Body of pancreas (tissue), 4 donors: ENCODE data around the gene TC2N. TPM values are rescaled to one million over a fixed set of nuclear protein-coding genes. Genes with fewer than 3 reads are reported as not detected.

ENCODE experiments used
- ATAC-seq: fragments of 150-250 bp; one replicate; pipeline ENCODE4 v1.9.1; 2016
- DNase-seq, 4 donors: peaks; one replicate each; pipeline ENCODE4 v3.0.0-alpha.2; 2019
- H3K27ac ChIP-seq, 4 donors: fragments of 200-600 bp; sonication (generic); 1 replicate in 3 of 4; 2 replicates in 1 of 4; pipeline versions ENCODE4 v1.5.1 to v1.6.1; 2016 to 2019; ENCODE audit warnings: mild to moderate bottlenecking in 1 of 4, mixed read lengths in 1 of 4, moderate library complexity in 1 of 4
- H3K27me3 ChIP-seq, 2 donors: fragments of 200-600 bp; sonication (generic); one replicate each; pipeline ENCODE4 v1.6.0; 2016; ENCODE audit warnings: mild to moderate bottlenecking in 1 of 2
- H3K36me3 ChIP-seq, 2 donors: fragments of 200-600 bp; sonication (generic); replicated peaks in 1 of 2; 2 replicates each; pipeline ENCODE4 v1.5.1; 2016; ENCODE audit warnings: low read depth in 2 of 2; ENCODE audit not compliant: insufficient read depth in 1 of 2
- H3K4me1 ChIP-seq: fragments of 200-600 bp; sonication (generic); one replicate; pipeline ENCODE4 v1.6.0; 2016
- H3K4me3 ChIP-seq, 2 donors: fragments of 200-600 bp; sonication (generic); 1 replicate in 1 of 2; 2 replicates in 1 of 2; pipeline ENCODE4 v1.5.1; 2016 to 2019
- H3K9me3 ChIP-seq, 3 donors: fragments of 200-600 bp; sonication (generic); 1 replicate in 2 of 3; 2 replicates in 1 of 3; pipeline ENCODE4 v1.5.1; 2016
- CTCF ChIP-seq, 7 experiments: fragments of 450-650 bp in 4 of 7; fragments of 200-600 bp in 3 of 7; sonication (generic) in 3 of 7; IDR thresholded peaks; one replicate each; pipeline ENCODE4 v1.5.1; 2016 to 2019; ENCODE audit warnings: antibody characterized with exemption in 7 of 7
- POLR2A ChIP-seq, 3 donors: fragments of 450-650 bp; IDR thresholded peaks; one replicate each; pipeline ENCODE4 v1.6.1; 2016; ENCODE audit warnings: antibody characterized with exemption in 3 of 3, mild to moderate bottlenecking in 2 of 3
- WGBS, 2 donors: methylation state at CpG; one replicate each; pipeline ENCODE4 v1.1.5; 2017; 5-methylcytosine and 5-hydroxymethylcytosine counted together
- intact Hi-C: fragments of 100-400 bp; cut with DNase I; formaldehyde crosslinking; loops from one replicate; pipeline ENCODE4 v1.15.1; 2023
- total RNA-seq, 2 donors: library from RNA; depleted of rRNA; stranded (reverse); fragments of >200 nt; gene quantifications; one replicate each; pipeline ENCODE4 v1.1.0, GENCODE V29; 2016

The TC2N gene
- total RNA-seq, 2 donors from 2014 or later, result 105 to 168 TPM

- no peaks in the 10 kb centered on the region for H3K36me3 ChIP-seq
- intact Hi-C loops, result no loop called here
- H3K27me3 ChIP-seq, result no peaks in the 10 kb centered on the region
- TF ChIP-seq POLR2A (IDR thresholded peaks at IDR 0.05) (no peak), CTCF (IDR thresholded peaks at IDR 0.05) (no peak)
- WGBS, 2 donors, result 54 to 60% methylated on average over 2 of the region's 2 CpGs
- no peak for DNase-seq
- no peak for ATAC-seq
- H3K9me3 ChIP-seq, result no peaks in the 10 kb centered on the region
- H3K4me3 ChIP-seq, result no peak overlapping the region
- peaks cover 40% of the 10 kb centered on the region for H3K4me1 ChIP-seq
- no peak overlapping the region for H3K27ac ChIP-seq
These were observed 117.5 kb downstream of the TC2N start for GRCh38 chr14:91749868-91750267.

GRCh38 chr14:91748049-91748448 lies 119.3 kb downstream of the TC2N start:
- 88 to 98% methylated on average over 2 of the region's 2 CpGs for WGBS, 2 donors
- Histone ChIP-seq H3K4me1 (peaks cover 40% of the 10 kb centered on the region), H3K9me3 (no peaks in the 10 kb centered on the region), H3K27ac (no peak overlapping the region), H3K27me3 (no peaks in the 10 kb centered on the region), H3K36me3 (no peaks in the 10 kb centered on the region), H3K4me3 (no peak overlapping the region)
- intact Hi-C loops, result no loop called here
- no peak for DNase-seq
- no peak for ATAC-seq
- TF ChIP-seq POLR2A (IDR thresholded peaks at IDR 0.05) (no peak), CTCF (IDR thresholded peaks at IDR 0.05) (no peak)

GRCh38 chr14:91745344-91745743 lies 122.0 kb downstream of the TC2N start:
- intact Hi-C loops, result no loop called here
- DNase-seq (no peak), ATAC-seq (no peak)

GRCh38 chr14:91744068-91744480 lies 123.3 kb downstream of the TC2N start:
- ATAC-seq (peak; percentile 95), DNase-seq (peak; percentile 50 to 86 (median 66))
- no peaks in the 10 kb centered on the region for H3K36me3 ChIP-seq
- H3K9me3 ChIP-seq, result no peaks in the 10 kb centered on the region
- WGBS, 2 donors, result 6 to 18% methylated on average over 2 of the region's 2 CpGs
- peak overlapping the region; percentile 34 to 81 (median 68) for H3K27ac ChIP-seq
- intact Hi-C loops, result no loop called here
- H3K4me3 ChIP-seq, result no peak overlapping the region
- peaks cover 35% of the 10 kb centered on the region for H3K4me1 ChIP-seq
- H3K27me3 ChIP-seq, result no peaks in the 10 kb centered on the region
- TF ChIP-seq CTCF (IDR thresholded peaks at IDR 0.05) (no peak), POLR2A (IDR thresholded peaks at IDR 0.05) (no peak)

More at GRCh38 chr14:91745344-91745743, 122.0 kb downstream of the TC2N start:
- Histone ChIP-seq H3K4me3 (no peak overlapping the region), H3K27ac (peak overlapping the region in 3 of 4 donors; percentile 62 to 81 (median 75)), H3K9me3 (no peaks in the 10 kb centered on the region), H3K27me3 (no peaks in the 10 kb centered on the region), H3K36me3 (no peaks in the 10 kb centered on the region), H3K4me1 (peaks cover 35% of the 10 kb centered on the region)
- WGBS, 2 donors, result 95 to 100% methylated on average over 1 of the region's 1 CpG
- TF ChIP-seq POLR2A (IDR thresholded peaks at IDR 0.05) (no peak), CTCF (IDR thresholded peaks at IDR 0.05) (no peak)

GRCh38 chr14:91743305-91743653 lies 124.1 kb downstream of the TC2N start:
- intact Hi-C loops, result no loop called here
- Histone ChIP-seq H3K4me1 (peaks cover 35% of the 10 kb centered on the region), H3K4me3 (no peak overlapping the region), H3K36me3 (no peaks in the 10 kb centered on the region), H3K9me3 (no peaks in the 10 kb centered on the region), H3K27me3 (no peaks in the 10 kb centered on the region), H3K27ac (peak overlapping the region; percentile 34 to 81 (median 68))
- ATAC-seq (no peak), DNase-seq (no peak)
- WGBS, 2 donors, result 77 to 80% methylated on average over 2 of the region's 2 CpGs
- no peak for TF ChIP-seq CTCF (IDR thresholded peaks at IDR 0.05)
- no peak for TF ChIP-seq POLR2A (IDR thresholded peaks at IDR 0.05)
